ENCODE data around the gene PATL2.
"Not testable (repeated sequence)": the region's sequence is repeated elsewhere in the genome, so short reads cannot be mapped to it uniquely, and the experiment has no call there.

Gene PATL2

GRCh38 chr15:44728576-44729407 lies 17.7 kb upstream of the PATL2 start:
- peak overlapping the region; percentile 97 for H3K4me3 ChIP-seq (ENCODE audit: low read depth, low read length)
- H3K27ac ChIP-seq = peak overlapping the region; percentile 94
- no peaks in the 10 kb centered on the region for H3K79me2 ChIP-seq
- no peaks in the 10 kb centered on the region for H3K36me3 ChIP-seq (ENCODE audit: control insufficient read depth, insufficient read depth, low read length)
- H2AFZ ChIP-seq = peak overlapping the region; percentile 78
- peak overlapping the region; percentile 84 for H3K4me2 ChIP-seq (ENCODE audit: low read length)
- TF ChIP-seq CTCF (IDR thresholded peaks at IDR 0.05) = no peak
- peak overlapping the region; percentile 21 for H3K9ac ChIP-seq
- H3K4me1 ChIP-seq = peaks cover 6% of the 10 kb centered on the region
- no peaks in the 10 kb centered on the region for H3K9me3 ChIP-seq (ENCODE audit: control insufficient read depth, low read length)
- no peaks in the 10 kb centered on the region for H3K27me3 ChIP-seq (ENCODE audit: control insufficient read depth, insufficient read depth, low read length)

GRCh38 chr15:44728232-44728575 lies 17.1 kb upstream of the PATL2 start:
- H3K9ac ChIP-seq; H3K4me1 ChIP-seq; H3K9me3 ChIP-seq (ENCODE audit: control insufficient read depth, low read length); H3K79me2 ChIP-seq; H3K27me3 ChIP-seq (ENCODE audit: control insufficient read depth, insufficient read depth, low read length); H3K36me3 ChIP-seq (ENCODE audit: control insufficient read depth, insufficient read depth, low read length): not testable (repeated sequence)
- peak overlapping the region; percentile 84 for H3K4me2 ChIP-seq (ENCODE audit: low read length)
- peak overlapping the region; percentile 94 for H3K27ac ChIP-seq
- H3K4me3 ChIP-seq (ENCODE audit: low read depth, low read length) = peak overlapping the region; percentile 97
- H2AFZ ChIP-seq = peak overlapping the region; percentile 78

GRCh38 chr15:44727485-44728231 lies 16.5 kb upstream of the PATL2 start:
- no peak for TF ChIP-seq CTCF (IDR thresholded peaks at IDR 0.05)
- Histone ChIP-seq H3K4me3 (ENCODE audit: low read depth, low read length) (no peak overlapping the region), H3K9ac (no peak overlapping the region), H3K27me3 (ENCODE audit: control insufficient read depth, insufficient read depth, low read length) (no peaks in the 10 kb centered on the region), H3K27ac (peak overlapping the region; percentile 94), H3K4me2 (ENCODE audit: low read length) (no peak overlapping the region), H3K36me3 (ENCODE audit: control insufficient read depth, insufficient read depth, low read length) (no peaks in the 10 kb centered on the region), H2AFZ (no peak overlapping the region), H3K4me1 (peaks cover 6% of the 10 kb centered on the region), H3K9me3 (ENCODE audit: control insufficient read depth, low read length) (no peaks in the 10 kb centered on the region), H3K79me2 (no peaks in the 10 kb centered on the region)

GRCh38 chr15:44726568-44727484 lies 15.7 kb upstream of the PATL2 start:
- Histone ChIP-seq H3K36me3 (ENCODE audit: control insufficient read depth, insufficient read depth, low read length) (no peaks in the 10 kb centered on the region), H3K4me1 (peaks cover 4% of the 10 kb centered on the region), H3K27ac (peak overlapping the region; percentile 94), H3K4me2 (ENCODE audit: low read length) (peak overlapping the region; percentile 43), H3K79me2 (no peaks in the 10 kb centered on the region), H3K9ac (no peak overlapping the region), H3K9me3 (ENCODE audit: control insufficient read depth, low read length) (no peaks in the 10 kb centered on the region), H3K4me3 (ENCODE audit: low read depth, low read length) (no peak overlapping the region), H2AFZ (peak overlapping the region; percentile 61), H3K27me3 (ENCODE audit: control insufficient read depth, insufficient read depth, low read length) (no peaks in the 10 kb centered on the region)
- no peak for TF ChIP-seq CTCF (IDR thresholded peaks at IDR 0.05)

GRCh38 chr15:44726136-44726535 lies 15.0 kb upstream of the PATL2 start:
- Histone ChIP-seq H2AFZ (peak overlapping the region; percentile 61), H3K9me3 (ENCODE audit: control insufficient read depth, low read length) (no peaks in the 10 kb centered on the region), H3K27ac (peak overlapping the region; percentile 94), H3K9ac (no peak overlapping the region), H3K4me3 (ENCODE audit: low read depth, low read length) (no peak overlapping the region), H3K27me3 (ENCODE audit: control insufficient read depth, insufficient read depth, low read length) (no peaks in the 10 kb centered on the region), H3K79me2 (no peaks in the 10 kb centered on the region), H3K4me2 (ENCODE audit: low read length) (peak overlapping the region; percentile 43), H3K36me3 (ENCODE audit: control insufficient read depth, insufficient read depth, low read length) (no peaks in the 10 kb centered on the region), H3K4me1 (peaks cover 4% of the 10 kb centered on the region)
- no peak for TF ChIP-seq CTCF (IDR thresholded peaks at IDR 0.05)
